Loucy (cell line): ENCODE results near the gene CYB561A3.

Experiments
- H2AFZ ChIP-seq: fragments of 200-600 bp; sonication (generic); 2 replicates; pipeline ENCODE4 v1.6.0; 2016; ENCODE audit warnings: antibody characterized with exemption, mild to moderate bottlenecking, low read length, moderate library complexity
- H3F3A ChIP-seq: fragments of 200-600 bp; 2 replicates; pipeline ENCODE4 v1.6.0; 2016; ENCODE audit warnings: antibody characterized with exemption, low read depth, mild to moderate bottlenecking
- H3K27me3 ChIP-seq: fragments of 200-600 bp; sonication (generic); 2 replicates; pipeline ENCODE4 v1.6.1; 2014; ENCODE audit warnings: low read length, mild to moderate bottlenecking; ENCODE audit not compliant: insufficient read depth, poor library complexity, severe bottlenecking
- H3K36me3 ChIP-seq: fragments of 200-600 bp; sonication (generic); 2 replicates; pipeline ENCODE4 v1.6.1; 2016; ENCODE audit warnings: low read length; ENCODE audit not compliant: insufficient read depth
- H3K4me1 ChIP-seq: fragments of 200-600 bp; sonication (generic); 2 replicates; pipeline ENCODE4 v1.5.1; 2014; ENCODE audit warnings: low read length, mild to moderate bottlenecking; ENCODE audit not compliant: insufficient read depth, poor library complexity, severe bottlenecking
- H3K4me2 ChIP-seq: fragments of 200-600 bp; sonication (generic); 2 replicates; pipeline ENCODE4 v1.6.0; 2014; ENCODE audit warnings: antibody characterized with exemption, low read length, low read depth, mild to moderate bottlenecking; ENCODE audit not compliant: poor library complexity, severe bottlenecking
- H3K4me3 ChIP-seq: fragments of 200-600 bp; sonication (generic); 2 replicates; pipeline ENCODE4 v1.5.1; 2014; ENCODE audit warnings: low read length, mild to moderate bottlenecking, mixed read lengths; ENCODE audit not compliant: poor library complexity, severe bottlenecking
- H3K79me2 ChIP-seq: fragments of 200-600 bp; sonication (generic); 2 replicates; pipeline ENCODE4 v1.6.1; 2014; ENCODE audit warnings: low read length; ENCODE audit not compliant: insufficient read depth
- H3K9ac ChIP-seq: fragments of 200-600 bp; sonication (generic); 2 replicates; pipeline ENCODE4 v1.6.0; 2014; ENCODE audit warnings: mild to moderate bottlenecking, low read depth, low read length, moderate library complexity; ENCODE audit not compliant: poor library complexity, severe bottlenecking
- H3K9me2 ChIP-seq: fragments of 200-600 bp; sonication (generic); replicated peaks from 2 replicates; pipeline ENCODE4 v1.6.1; 2016; ENCODE audit warnings: low read depth, low read length, mixed read lengths
- H3K9me3 ChIP-seq: fragments of 200-600 bp; sonication (generic); 2 replicates; pipeline ENCODE4 v1.6.1; 2014; ENCODE audit warnings: mild to moderate bottlenecking, antibody characterized with exemption, low read length, low read depth; ENCODE audit not compliant: insufficient read depth
- H4K20me1 ChIP-seq: fragments of 200-600 bp; sonication (generic); 2 replicates; pipeline ENCODE4 v1.6.0; 2014; ENCODE audit warnings: antibody characterized with exemption, low read length, mild to moderate bottlenecking; ENCODE audit not compliant: insufficient read depth, poor library complexity, severe bottlenecking
- CTCF ChIP-seq: fragments of 200-600 bp; sonication (generic); conservative IDR thresholded peaks from 2 replicates; pipeline ENCODE4 v1.5.1; 2014; ENCODE audit warnings: mild to moderate bottlenecking, antibody characterized with exemption, low read length
- EZH2phosphoT487 ChIP-seq: fragments of 200-600 bp; IDR thresholded peaks from 2 replicates; pipeline ENCODE4 v1.6.1; 2018; ENCODE audit warnings: antibody characterized with exemption, mild to moderate bottlenecking, moderate library complexity, borderline replicate concordance

The CYB561A3 gene

DNA sequence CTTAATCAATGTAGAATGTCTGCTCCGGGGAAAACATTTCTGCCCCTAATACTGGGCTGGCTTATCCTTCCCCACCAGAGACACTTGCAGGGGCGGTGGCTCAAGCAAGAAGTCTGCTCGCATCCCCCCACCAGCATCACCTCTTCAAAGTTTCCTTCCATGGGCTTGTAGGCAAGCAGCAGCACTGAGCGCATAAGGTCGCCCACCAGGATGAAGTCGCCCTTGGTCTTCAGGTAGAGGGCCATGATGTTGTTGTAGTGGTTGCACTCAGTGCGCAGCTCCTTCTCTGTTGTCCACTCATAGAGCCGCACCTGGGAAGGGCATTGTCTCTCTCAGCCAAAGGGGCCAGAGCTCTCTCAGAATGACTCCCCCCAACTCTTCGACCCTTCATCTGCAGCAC is 58.0 kb downstream of the CYB561A3 start:
- Histone ChIP-seq H4K20me1 (no peaks in the 10 kb centered on the region), H3K9me2 (no peaks in the 10 kb centered on the region), H3K9ac (no peak overlapping the region), H3K27me3 (no peaks in the 10 kb centered on the region), H3K4me3 (no peak overlapping the region), H3F3A (no peaks in the 10 kb centered on the region), H3K79me2 (no peaks in the 10 kb centered on the region), H3K36me3 (peaks cover 96% of the 10 kb centered on the region), H3K4me2 (no peak overlapping the region), H2AFZ (no peak overlapping the region), H3K9me3 (no peaks in the 10 kb centered on the region), H3K4me1 (peaks cover 4% of the 10 kb centered on the region)
- TF ChIP-seq CTCF = no peak
- no peak for TF ChIP-seq EZH2phosphoT487

- H3K27me3 ChIP-seq = no peaks in the 10 kb centered on the region
- no peak overlapping the region for H3K9ac ChIP-seq
- no peaks in the 10 kb centered on the region for H3F3A ChIP-seq
- no peak for TF ChIP-seq CTCF
- TF ChIP-seq EZH2phosphoT487 = no peak
- H3K79me2 ChIP-seq = no peaks in the 10 kb centered on the region
- H2AFZ ChIP-seq = no peak overlapping the region
- H3K4me2 ChIP-seq = no peak overlapping the region
- no peaks in the 10 kb centered on the region for H3K9me2 ChIP-seq
- H4K20me1 ChIP-seq = no peaks in the 10 kb centered on the region
- peaks cover 8% of the 10 kb centered on the region for H3K4me1 ChIP-seq
- H3K9me3 ChIP-seq = no peaks in the 10 kb centered on the region
- H3K36me3 ChIP-seq = peaks cover 94% of the 10 kb centered on the region
- no peak overlapping the region for H3K4me3 ChIP-seq
Measured at GRCh38 chr11:61302550-61302949, 59.1 kb downstream of the CYB561A3 start.
